GM12878 (cell line): Measurements from ENCODE around the gene SPTBN1. TPM values are rescaled to one million over a fixed set of nuclear protein-coding genes. Genes with fewer than 3 reads are reported as not detected.

Source experiments
- ATAC-seq: fragments of 200-7000 bp; cut with Tn5 transposase; 3 replicates; pipeline ENCODE4 v1.9.1; 2020; ENCODE audit warnings: mild to moderate bottlenecking, moderate library complexity
- BruUV-seq: library from RNA; stranded (reverse); fragments of 400-500 nt; replicated peaks from 2 replicates; lab custom pipeline; 2021; lab: Mats Ljungman, UMichigan
- CTCF ChIA-PET: fragments of 300-600 bp; sonication (Branson Sonifier 250); formaldehyde crosslinking; extraction: SDS; loops from one replicate; lab custom pipeline; 2021; ENCODE audit warnings: inconsistent platforms; lab: Yijun Ruan, JAX
- POLR2A ChIA-PET: fragments of 350-600 bp; formaldehyde crosslinking; extraction: SDS; loops from one replicate; lab custom pipeline; 2021; ENCODE audit warnings: inconsistent platforms; lab: Charles Lee
- RAD21 ChIA-PET: fragments of 300-600 bp; sonication (Branson Sonifier 250); formaldehyde crosslinking; loops from one replicate; lab custom pipeline; 2023; ENCODE audit warnings: antibody characterized with exemption; ENCODE audit not compliant: unreplicated experiment; lab: Charles Lee
- SMC1A ChIA-PET: fragments of 300-600 bp; sonication (Branson Sonifier 250); formaldehyde crosslinking; loops from one replicate; lab custom pipeline; 2023; ENCODE audit not compliant: unreplicated experiment, uncharacterized antibody; lab: Charles Lee
- DNase-seq: peaks from one replicate; pipeline ENCODE4 v3.0.0-alpha.2; 2011; ENCODE audit warnings: low read depth, low spot score
- FAIRE-seq: peaks from 3 replicates; lab custom pipeline; 2011; peaks lifted over from hg19 to GRCh38; lab: Jason Lieb, UNC
- H2AFZ ChIP-seq: 2 replicates; pipeline ENCODE4 v1.6.0; 2011; ENCODE audit warnings: low read depth, low read length, control low read depth; ENCODE audit not compliant: control insufficient read depth
- H3K27ac ChIP-seq: 2 replicates; pipeline ENCODE4 v1.5.1; 2011; ENCODE audit warnings: control low read depth; ENCODE audit not compliant: control insufficient read depth, insufficient read depth
- H3K27me3 ChIP-seq, 2 experiments: replicated peaks in 1 of 2; 2 replicates each; pipeline versions ENCODE4 v1.6.0 to v1.6.1; 2011; ENCODE audit warnings: low read length in 1 of 2; ENCODE audit not compliant: control insufficient read depth in 2 of 2, insufficient read depth in 2 of 2
- H3K36me3 ChIP-seq, 2 experiments: 2 replicates each; pipeline ENCODE4 v1.5.1; 2011; ENCODE audit warnings: low read length in 1 of 2; ENCODE audit not compliant: control insufficient read depth in 2 of 2, insufficient read depth in 2 of 2
- H3K4me1 ChIP-seq: 2 replicates; pipeline ENCODE4 v1.6.1; 2011; ENCODE audit warnings: mild to moderate bottlenecking, low read length, moderate library complexity, mixed read lengths; ENCODE audit not compliant: control insufficient read depth, insufficient read depth
- H3K4me2 ChIP-seq: 2 replicates; pipeline ENCODE4 v1.6.0; 2011; ENCODE audit warnings: control low read depth; ENCODE audit not compliant: control insufficient read depth, insufficient read depth
- H3K4me3 ChIP-seq: fragments of 200-600 bp; sonication (generic); 2 replicates; pipeline ENCODE4 v1.5.1; 2016
- H3K79me2 ChIP-seq: 2 replicates; pipeline ENCODE4 v1.6.0; 2011; ENCODE audit warnings: low read length; ENCODE audit not compliant: control insufficient read depth, insufficient read depth
- H3K9ac ChIP-seq: 2 replicates; pipeline ENCODE4 v1.8.0; 2011; ENCODE audit warnings: low read length, control low read depth, mixed read lengths; ENCODE audit not compliant: control insufficient read depth, insufficient read depth
- H3K9me3 ChIP-seq: replicated peaks from 3 replicates; pipeline ENCODE4 v1.5.1; 2011; ENCODE audit warnings: mild to moderate bottlenecking, low read length; ENCODE audit not compliant: control insufficient read depth, insufficient read depth
- H4K20me1 ChIP-seq: 2 replicates; pipeline ENCODE4 v1.6.0; 2011; ENCODE audit not compliant: control insufficient read depth, insufficient read depth
- CREM ChIP-seq: IDR thresholded peaks from 2 replicates; pipeline ENCODE4 v1.6.1; 2014; ENCODE audit warnings: antibody characterized with exemption, low read depth
- HDAC6 ChIP-seq: fragments of 200-600 bp; sonication (generic); IDR thresholded peaks from one replicate; pipeline ENCODE4 v1.8.0; 2017; ENCODE audit warnings: antibody characterized with exemption; ENCODE audit not compliant: unreplicated experiment
- JUNB ChIP-seq: IDR thresholded peaks from 2 replicates; pipeline ENCODE4 v1.6.1; 2016; ENCODE audit warnings: antibody characterized with exemption, mild to moderate bottlenecking
- MYC ChIP-seq: IDR thresholded peaks from 2 replicates; pipeline ENCODE4 v1.6.1; 2011; ENCODE audit warnings: mild to moderate bottlenecking, low read length, moderate library complexity, inconsistent platforms; ENCODE audit not compliant: insufficient read depth, insufficient replicate concordance, insufficient read length, severe bottlenecking
- NFXL1 ChIP-seq: fragments of 450-650 bp; IDR thresholded peaks from 2 replicates; pipeline ENCODE4 v1.6.1; 2017; ENCODE audit warnings: antibody characterized with exemption, mild to moderate bottlenecking, borderline replicate concordance
- POLR2A ChIP-seq: IDR thresholded peaks from 2 replicates; pipeline ENCODE4 v1.6.1; 2011; ENCODE audit warnings: low read depth, mild to moderate bottlenecking, low read length
- RB1 ChIP-seq: fragments of 450-650 bp; formaldehyde crosslinking; IDR thresholded peaks from 2 replicates; pipeline ENCODE4 v1.6.1; 2017; ENCODE audit warnings: mild to moderate bottlenecking, borderline replicate concordance
- TCF12 ChIP-seq: IDR thresholded peaks from 2 replicates; pipeline ENCODE4 v1.6.1; 2011; ENCODE audit warnings: low read depth, mild to moderate bottlenecking, low read length
- ZNF622 ChIP-seq: fragments of 450-650 bp; IDR thresholded peaks from 2 replicates; pipeline ENCODE4 v1.6.1; 2017; ENCODE audit warnings: mild to moderate bottlenecking, inconsistent platforms
- WGBS: methylation state at CpG from one replicate; pipeline ENCODE4 v1.1.6; 2016; ENCODE audit warnings: low lambda C conversion rate; ENCODE audit not compliant: insufficient replicate concordance, insufficient coverage; ENCODE audit errors: missing lambda C conversion rate; 5-methylcytosine and 5-hydroxymethylcytosine counted together
- in situ Hi-C: fragments of 300-500 bp; cut with MboI; formaldehyde crosslinking; loops from 9 replicates; pipeline ENCODE4 v1.14.3; 2018; ENCODE audit warnings: mixed read lengths
- intact Hi-C: fragments of 100-400 bp; cut with micrococcal nuclease; formaldehyde crosslinking; loops from one replicate; pipeline ENCODE4 v1.14.2; 2022; ENCODE audit not compliant: unreplicated experiment
- polyA plus RNA-seq, 11 experiments: library from polyadenylated mRNA; depleted of rRNA in 4 of 11; unstranded in 6 of 11; stranded (reverse) in 5 of 11; fragments of >200 nt; fragmentation: Nextera tagmentation in 4 of 11; fragmentation: Illumina TruSeq in 1 of 11; extraction: Ambion mirVana in 4 of 11; extraction: Trizol in 1 of 11; gene quantifications; 1 replicate in 1 of 11; 2 replicates in 10 of 11; pipeline versions ENCODE4 v1.2.1 to v1.2.3, GENCODE V29; 2011 to 2016; ENCODE audit warnings: inconsistent platforms in 2 of 11, missing spikeins in 2 of 11, low read depth in 1 of 11
- total RNA-seq, 4 experiments: library from RNA; depleted of rRNA in 3 of 4; stranded (reverse); fragments of >200 nt in 3 of 4; fragmentation: Illumina TruSeq in 1 of 4; extraction: Trizol in 1 of 4; gene quantifications; 2 replicates each; pipeline versions ENCODE4 v1.2.1 to v1.2.3, GENCODE V29; 2013 to 2021
- TF ChIP-seq, protein P1 (sequence below): fragments of 450-650 bp; IDR thresholded peaks from 2 replicates; pipeline ENCODE4 v1.6.1; 2017; ENCODE audit warnings: mild to moderate bottlenecking, moderate library complexity
- TF ChIP-seq, protein P2 (sequence below): fragments of 150-350 bp; IDR thresholded peaks from 2 replicates; pipeline ENCODE4 v1.6.1; 2016; ENCODE audit warnings: low read depth, low read length

Gene SPTBN1
- total and polyA plus RNA-seq, 10 of the 15 experiments (the other 5 are each of a cell fraction or from before 2014, with no cell fraction given), result 20.6 to 154 (median 76.7) TPM

DNA sequence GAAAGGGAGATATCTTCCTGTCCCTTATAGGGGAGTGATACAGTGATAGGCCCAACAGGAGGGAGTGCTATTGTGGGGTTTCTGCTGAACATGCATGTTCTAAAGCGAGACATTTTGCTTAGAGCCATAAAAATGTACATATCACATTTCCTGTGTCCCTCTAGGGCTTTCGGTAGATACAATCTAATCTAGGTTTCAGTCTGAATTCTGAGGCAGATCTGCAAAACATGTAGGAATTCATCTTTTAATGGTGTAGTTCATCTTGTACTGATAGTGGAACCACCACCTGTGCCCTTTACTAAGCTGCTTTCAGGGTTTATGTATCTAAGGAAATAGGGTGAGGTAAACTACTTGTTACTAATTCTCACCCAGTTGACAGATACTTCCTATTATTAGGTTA is 73.8 kb downstream of the SPTBN1 start:
- SMC1A ChIA-PET, result interaction anchor here (1.3 to 1.6 kb wide), 3 partner anchors 9 to 174 kb away, joined by 3 to 7 read pairs (median 6); no protein-coding TSS in a partner anchor
- in situ Hi-C loops, result loop anchor here (10.0 kb wide), 2 partner anchors 175 to 305 kb away; no protein-coding TSS in a partner anchor
- POLR2A ChIA-PET, result interaction anchor here (1.2 kb wide), 1 partner anchor 49 kb away, joined by 4 read pairs; no protein-coding TSS in a partner anchor

DNA sequence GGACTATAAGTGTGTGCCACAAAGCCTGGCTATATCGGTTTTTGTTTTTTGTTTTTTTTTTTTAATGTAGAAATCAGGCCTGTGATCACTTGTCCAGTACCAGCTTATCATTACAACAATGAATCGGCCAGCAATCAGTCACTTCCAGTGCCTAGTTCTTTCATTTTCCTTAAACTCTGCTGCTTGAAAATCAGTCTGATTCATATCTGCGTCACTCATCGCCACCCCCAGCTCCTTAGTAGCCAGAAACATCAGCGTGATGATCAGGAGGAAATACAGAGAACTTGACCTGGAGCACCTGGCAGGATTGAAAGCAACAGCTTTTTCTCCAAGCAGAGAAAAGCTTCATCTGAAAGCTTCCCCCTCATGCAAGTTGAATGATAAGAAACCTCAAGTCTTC is 75.4 kb downstream of the SPTBN1 start:
- H3K4me2 ChIP-seq, result no peak overlapping the region
- peaks cover 13% of the 10 kb centered on the region; the same call in 1 of the 2 replicates for H3K4me1 ChIP-seq
- ATAC-seq, result no peak
- intact Hi-C loops, result no loop called here
- FAIRE-seq, result no peak
- BruUV-seq, result no TSS peak
- POLR2A ChIA-PET, result interaction anchor here (0.5 to 1.1 kb wide), 3 partner anchors 41 to 141 kb away, joined by 3 to 6 read pairs (median 3); no protein-coding TSS in a partner anchor
- H2AFZ ChIP-seq, result no peak overlapping the region
- in situ Hi-C loops, result no loop called here
- no peak for DNase-seq
- 56% methylated on average over 5 of the region's 5 CpGs for WGBS
- SMC1A ChIA-PET, result interaction anchor here (0.6 to 2.3 kb wide), 9 partner anchors 14 to 424 kb away, joined by 3 to 7 read pairs (median 3); no protein-coding TSS in a partner anchor
- no peak overlapping the region for H3K27ac ChIP-seq
- no peaks in the 10 kb centered on the region for H3K27me3 ChIP-seq
- CTCF ChIA-PET, result interaction anchor here (1.3 to 1.4 kb wide), 2 partner anchors 9 to 18 kb away, joined by 5 to 6 read pairs; no protein-coding TSS in a partner anchor
- no peaks in the 10 kb centered on the region for H4K20me1 ChIP-seq
- RAD21 ChIA-PET, result interaction anchor here (1.4 to 2.3 kb wide), 2 partner anchors 29 to 173 kb away, joined by 4 to 6 read pairs; no protein-coding TSS in a partner anchor
- no peak overlapping the region for H3K9ac ChIP-seq
- H3K36me3 ChIP-seq, result no peaks in the 10 kb centered on the region
- H3K9me3 ChIP-seq, result no peaks in the 10 kb centered on the region
- H3K79me2 ChIP-seq, result no peaks in the 10 kb centered on the region
- no peak overlapping the region for H3K4me3 ChIP-seq
- TF ChIP-seq, protein P1, sequence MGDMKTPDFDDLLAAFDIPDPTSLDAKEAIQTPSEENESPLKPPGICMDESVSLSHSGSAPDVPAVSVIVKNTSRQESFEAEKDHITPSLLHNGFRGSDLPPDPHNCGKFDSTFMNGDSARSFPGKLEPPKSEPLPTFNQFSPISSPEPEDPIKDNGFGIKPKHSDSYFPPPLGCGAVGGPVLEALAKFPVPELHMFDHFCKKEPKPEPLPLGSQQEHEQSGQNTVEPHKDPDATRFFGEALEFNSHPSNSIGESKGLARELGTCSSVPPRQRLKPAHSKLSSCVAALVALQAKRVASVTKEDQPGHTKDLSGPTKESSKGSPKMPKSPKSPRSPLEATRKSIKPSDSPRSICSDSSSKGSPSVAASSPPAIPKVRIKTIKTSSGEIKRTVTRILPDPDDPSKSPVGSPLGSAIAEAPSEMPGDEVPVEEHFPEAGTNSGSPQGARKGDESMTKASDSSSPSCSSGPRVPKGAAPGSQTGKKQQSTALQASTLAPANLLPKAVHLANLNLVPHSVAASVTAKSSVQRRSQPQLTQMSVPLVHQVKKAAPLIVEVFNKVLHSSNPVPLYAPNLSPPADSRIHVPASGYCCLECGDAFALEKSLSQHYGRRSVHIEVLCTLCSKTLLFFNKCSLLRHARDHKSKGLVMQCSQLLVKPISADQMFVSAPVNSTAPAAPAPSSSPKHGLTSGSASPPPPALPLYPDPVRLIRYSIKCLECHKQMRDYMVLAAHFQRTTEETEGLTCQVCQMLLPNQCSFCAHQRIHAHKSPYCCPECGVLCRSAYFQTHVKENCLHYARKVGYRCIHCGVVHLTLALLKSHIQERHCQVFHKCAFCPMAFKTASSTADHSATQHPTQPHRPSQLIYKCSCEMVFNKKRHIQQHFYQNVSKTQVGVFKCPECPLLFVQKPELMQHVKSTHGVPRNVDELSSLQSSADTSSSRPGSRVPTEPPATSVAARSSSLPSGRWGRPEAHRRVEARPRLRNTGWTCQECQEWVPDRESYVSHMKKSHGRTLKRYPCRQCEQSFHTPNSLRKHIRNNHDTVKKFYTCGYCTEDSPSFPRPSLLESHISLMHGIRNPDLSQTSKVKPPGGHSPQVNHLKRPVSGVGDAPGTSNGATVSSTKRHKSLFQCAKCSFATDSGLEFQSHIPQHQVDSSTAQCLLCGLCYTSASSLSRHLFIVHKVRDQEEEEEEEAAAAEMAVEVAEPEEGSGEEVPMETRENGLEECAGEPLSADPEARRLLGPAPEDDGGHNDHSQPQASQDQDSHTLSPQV, result no peak
- TF ChIP-seq JUNB, result no peak
- TF ChIP-seq MYC, result no peak
- TF ChIP-seq, protein P2, sequence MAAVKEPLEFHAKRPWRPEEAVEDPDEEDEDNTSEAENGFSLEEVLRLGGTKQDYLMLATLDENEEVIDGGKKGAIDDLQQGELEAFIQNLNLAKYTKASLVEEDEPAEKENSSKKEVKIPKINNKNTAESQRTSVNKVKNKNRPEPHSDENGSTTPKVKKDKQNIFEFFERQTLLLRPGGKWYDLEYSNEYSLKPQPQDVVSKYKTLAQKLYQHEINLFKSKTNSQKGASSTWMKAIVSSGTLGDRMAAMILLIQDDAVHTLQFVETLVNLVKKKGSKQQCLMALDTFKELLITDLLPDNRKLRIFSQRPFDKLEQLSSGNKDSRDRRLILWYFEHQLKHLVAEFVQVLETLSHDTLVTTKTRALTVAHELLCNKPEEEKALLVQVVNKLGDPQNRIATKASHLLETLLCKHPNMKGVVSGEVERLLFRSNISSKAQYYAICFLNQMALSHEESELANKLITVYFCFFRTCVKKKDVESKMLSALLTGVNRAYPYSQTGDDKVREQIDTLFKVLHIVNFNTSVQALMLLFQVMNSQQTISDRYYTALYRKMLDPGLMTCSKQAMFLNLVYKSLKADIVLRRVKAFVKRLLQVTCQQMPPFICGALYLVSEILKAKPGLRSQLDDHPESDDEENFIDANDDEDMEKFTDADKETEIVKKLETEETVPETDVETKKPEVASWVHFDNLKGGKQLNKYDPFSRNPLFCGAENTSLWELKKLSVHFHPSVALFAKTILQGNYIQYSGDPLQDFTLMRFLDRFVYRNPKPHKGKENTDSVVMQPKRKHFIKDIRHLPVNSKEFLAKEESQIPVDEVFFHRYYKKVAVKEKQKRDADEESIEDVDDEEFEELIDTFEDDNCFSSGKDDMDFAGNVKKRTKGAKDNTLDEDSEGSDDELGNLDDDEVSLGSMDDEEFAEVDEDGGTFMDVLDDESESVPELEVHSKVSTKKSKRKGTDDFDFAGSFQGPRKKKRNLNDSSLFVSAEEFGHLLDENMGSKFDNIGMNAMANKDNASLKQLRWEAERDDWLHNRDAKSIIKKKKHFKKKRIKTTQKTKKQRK, result no peak
- no peak for TF ChIP-seq NFXL1

More for the DNA sequence above, 73.8 kb downstream of the SPTBN1 start:
- ChIA-PET CTCF (interaction anchor here (0.5 to 1.2 kb wide), 2 partner anchors 25 to 29 kb away, joined by 3 to 5 read pairs; no protein-coding TSS in a partner anchor), RAD21 (interaction anchor here (1.2 to 2.3 kb wide), 2 partner anchors 51 to 174 kb away, joined by 3 to 6 read pairs; no protein-coding TSS in a partner anchor)
- Histone ChIP-seq H3K4me1 (peaks cover 13% of the 10 kb centered on the region), H3K4me3 (no peak overlapping the region), H3K36me3 (no peaks in the 10 kb centered on the region), H3K9ac (no peak overlapping the region), H3K9me3 (no peaks in the 10 kb centered on the region), H4K20me1 (no peaks in the 10 kb centered on the region), H2AFZ (no peak overlapping the region), H3K27ac (no peak overlapping the region), H3K79me2 (no peaks in the 10 kb centered on the region), H3K4me2 (no peak overlapping the region; the same call in 1 of the 2 replicates), H3K27me3 (no peaks in the 10 kb centered on the region)
- 70% methylated on average over 2 of the region's 2 CpGs for WGBS
- intact Hi-C loops, result no loop called here
- DNase-seq (no peak), FAIRE-seq (no peak), ATAC-seq (peak; percentile 44)
- BruUV-seq, result no TSS peak
- TF ChIP-seq TCF12 (no peak), POLR2A (no peak), RB1 (no peak), CREM (no peak), ZNF622 (no peak), HDAC6 (no peak)
